Stimulated activated CD4-positive, alpha-beta T cell treated with anti-CD3 and anti-CD28 coated beads, TNF-alpha, amount 100 ng/mL, for 4 hours (primary cell): ENCODE measurements around the gene KMT2E.

Experiments used
- DNase-seq, 3 experiments: peaks; one replicate each; pipeline ENCODE4 v3.0.0-alpha.2; 2020; ENCODE audit warnings: low read depth in 3 of 3

KMT2E gene

DNA sequence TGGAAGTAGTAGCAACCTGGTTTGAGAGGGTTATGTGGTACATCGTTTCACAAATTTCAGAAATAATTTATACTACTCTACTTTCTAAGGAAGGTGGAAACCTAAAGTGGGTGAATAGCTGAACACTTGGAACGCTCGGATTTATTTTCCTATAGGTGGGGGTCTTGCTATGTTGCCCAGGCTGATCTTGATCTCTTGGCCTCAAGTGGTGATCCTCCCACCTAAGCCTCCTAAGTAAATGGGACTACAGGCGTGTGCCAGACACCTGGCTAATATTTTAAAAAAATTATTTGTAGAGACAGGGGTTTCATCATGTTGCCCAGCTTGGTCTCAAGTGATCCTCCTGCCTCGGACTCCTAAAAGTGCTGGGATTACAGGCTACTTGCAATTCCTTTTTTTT lies 6.7 kb upstream of the KMT2E start:
- DNase-seq, result no peak

DNA sequence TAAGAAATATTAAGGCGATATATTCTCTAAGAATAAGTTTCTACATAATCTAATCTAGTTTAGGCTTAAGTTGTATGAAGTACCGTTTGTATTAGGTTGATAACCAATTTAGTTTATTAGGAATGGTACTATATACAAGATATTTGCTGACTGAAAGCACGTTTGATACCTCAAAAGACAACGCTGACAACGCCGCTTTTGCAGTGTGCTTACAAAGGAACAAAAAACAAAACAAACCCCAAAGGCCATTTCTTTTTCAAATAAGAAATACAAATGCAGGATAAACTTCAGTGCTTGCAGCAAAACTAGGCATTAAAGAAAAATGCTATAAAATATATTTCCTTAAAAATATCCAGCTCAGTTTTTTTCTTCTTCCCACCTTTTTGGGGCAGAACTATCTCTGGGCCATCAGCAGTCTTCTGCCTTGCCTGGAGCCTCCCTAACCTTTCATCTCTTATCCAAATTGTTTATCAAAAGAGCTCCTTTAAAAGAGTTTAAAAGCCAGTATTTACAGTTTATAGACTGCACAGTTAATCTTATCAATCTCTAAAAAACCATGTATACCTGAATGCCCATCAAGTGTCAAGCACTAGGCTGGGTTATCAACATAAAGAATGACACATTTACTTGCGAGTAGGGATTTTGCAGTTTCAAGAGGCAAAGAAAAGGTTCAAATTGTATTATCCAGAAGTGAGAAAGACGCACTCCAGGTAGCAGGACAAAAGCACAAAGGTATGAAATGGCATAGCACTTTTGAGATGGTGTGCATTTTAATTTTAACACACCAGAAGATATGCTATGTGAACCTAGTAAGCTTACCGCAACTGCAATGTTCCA lies 4.1 kb upstream of the KMT2E start:
- no peak for DNase-seq

DNA sequence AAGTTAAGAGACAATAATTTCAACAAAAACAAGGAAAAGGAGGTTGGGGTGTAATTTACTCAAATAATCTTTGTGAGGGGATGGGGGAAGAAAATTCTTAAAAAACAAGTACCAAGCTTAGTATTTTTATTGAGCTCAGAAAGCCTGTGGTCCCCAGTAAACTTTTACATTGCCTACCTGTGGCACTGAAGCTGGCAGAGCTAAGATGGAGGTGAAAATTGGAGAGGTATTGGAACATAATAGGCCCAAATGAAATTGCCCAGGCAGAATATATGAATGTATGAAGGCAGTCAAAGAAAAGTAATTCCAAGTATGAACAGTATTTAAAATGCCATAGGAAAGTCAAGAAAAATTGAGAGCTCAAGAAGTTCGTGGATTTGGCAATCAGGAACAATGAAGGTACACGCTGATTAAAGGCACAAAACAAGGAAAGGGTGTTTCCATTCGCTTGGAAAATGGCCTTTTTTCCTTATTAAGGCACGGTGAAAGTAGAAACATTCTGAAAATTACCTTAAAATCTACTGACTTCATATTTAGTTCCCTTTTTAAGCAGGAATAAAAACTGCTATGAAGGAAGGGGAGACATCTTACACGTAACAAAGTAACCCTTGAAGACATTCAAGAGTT lies 3.4 kb upstream of the KMT2E start:
- DNase-seq, result no peak

DNA sequence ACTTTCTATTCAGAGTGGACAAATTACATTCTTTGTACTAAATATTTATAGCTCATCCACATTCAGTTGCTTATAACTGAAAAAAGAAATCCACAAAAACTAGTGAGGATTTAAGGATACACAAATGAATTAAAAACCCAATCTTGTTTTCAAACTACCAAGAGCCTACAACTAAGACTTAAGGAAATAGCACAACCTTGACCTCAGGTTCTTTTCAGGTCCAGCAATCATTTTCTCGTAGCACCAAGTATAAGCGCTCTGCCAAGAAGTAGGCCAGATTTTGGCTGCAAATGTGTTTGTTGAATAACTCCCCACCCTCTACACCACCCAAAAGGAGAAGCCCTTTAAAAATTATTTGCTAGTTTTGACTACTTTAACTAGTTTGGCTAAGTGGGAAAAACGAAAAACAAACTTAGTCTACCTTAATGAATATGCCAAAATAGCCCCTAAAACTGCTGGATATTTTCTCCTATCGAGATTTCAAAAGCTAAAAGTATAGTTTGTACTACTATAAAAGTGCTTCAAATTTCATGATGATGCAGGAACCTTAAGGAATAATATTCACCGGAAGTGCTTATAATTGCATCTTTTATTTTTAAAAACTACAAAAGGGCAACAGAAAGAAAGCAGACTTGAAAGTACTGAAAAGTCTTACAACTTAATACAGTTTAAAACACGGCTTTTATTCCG lies 2.7 kb upstream of the KMT2E start:
- DNase-seq, result no peak

DNA sequence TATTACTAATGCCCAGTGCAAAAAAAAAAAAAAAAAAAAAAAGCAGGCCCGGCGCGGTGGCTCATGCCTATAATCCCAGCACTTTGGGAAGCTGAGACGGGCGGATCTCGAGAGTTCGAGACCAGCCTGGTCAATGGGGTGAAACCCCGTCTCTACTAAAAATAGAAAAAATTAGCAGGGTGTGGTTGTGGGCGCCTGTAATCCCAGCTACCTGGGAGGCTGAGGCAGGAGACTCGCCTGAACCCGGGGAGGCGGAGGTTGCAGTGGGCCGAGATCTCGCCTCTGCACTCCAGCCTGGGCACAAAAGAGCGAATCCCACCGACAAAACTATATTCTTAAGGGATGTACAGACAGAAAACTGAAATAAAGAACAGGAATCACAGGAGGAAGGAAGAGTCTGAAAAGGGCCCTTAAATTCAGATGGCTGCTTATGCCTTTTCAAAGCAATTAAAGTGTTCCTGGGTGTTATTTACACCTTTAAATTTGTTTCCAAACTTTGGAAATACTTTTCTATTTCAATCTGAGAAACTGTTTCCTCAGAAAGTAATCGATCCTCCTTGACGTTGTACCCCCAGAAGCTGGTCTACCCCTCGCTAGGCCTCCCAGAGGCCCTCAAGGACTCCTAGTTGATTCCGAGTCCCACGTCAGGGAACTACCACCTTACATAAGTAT lies 2.0 kb upstream of the KMT2E start:
- DNase-seq, result peak in 1 of 3 experiments; percentile 16

DNA sequence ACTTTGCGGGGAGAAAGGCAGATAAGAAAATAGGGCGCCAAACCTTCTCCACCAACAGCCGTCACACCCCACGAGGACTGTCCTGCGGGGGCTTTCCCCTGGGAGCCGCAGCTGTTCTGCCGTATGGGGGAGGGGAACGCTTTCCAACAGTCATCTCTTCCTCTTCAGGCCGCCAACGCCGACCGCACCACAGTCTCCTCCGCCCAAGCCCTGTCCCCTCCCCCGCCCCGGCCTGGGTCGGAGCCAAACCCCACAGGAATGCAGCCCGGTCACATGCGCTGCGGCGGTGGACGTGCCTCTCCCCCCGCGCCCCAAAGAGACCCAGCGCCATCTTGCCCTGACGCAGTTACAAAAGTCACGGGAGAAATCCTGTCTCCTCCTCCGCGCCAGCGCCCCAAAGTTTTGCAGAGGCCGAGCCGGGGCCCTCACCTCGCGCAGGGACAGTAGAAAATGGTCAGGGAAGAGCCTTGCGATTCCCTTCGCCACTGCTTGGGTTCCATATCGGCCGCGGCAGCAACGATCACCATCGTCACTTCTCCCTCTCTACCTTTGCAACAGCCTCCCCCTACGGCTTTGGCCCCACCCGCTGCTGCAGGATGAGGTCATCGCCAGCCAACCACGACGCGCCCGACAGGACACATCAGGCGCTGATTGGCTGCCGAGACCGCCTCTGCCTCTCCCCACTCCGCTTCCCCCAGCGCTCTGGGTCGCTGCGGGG lies 1.3 kb upstream of the KMT2E start:
- DNase-seq, result peak; percentile 98 to 100 (median 99)

DNA sequence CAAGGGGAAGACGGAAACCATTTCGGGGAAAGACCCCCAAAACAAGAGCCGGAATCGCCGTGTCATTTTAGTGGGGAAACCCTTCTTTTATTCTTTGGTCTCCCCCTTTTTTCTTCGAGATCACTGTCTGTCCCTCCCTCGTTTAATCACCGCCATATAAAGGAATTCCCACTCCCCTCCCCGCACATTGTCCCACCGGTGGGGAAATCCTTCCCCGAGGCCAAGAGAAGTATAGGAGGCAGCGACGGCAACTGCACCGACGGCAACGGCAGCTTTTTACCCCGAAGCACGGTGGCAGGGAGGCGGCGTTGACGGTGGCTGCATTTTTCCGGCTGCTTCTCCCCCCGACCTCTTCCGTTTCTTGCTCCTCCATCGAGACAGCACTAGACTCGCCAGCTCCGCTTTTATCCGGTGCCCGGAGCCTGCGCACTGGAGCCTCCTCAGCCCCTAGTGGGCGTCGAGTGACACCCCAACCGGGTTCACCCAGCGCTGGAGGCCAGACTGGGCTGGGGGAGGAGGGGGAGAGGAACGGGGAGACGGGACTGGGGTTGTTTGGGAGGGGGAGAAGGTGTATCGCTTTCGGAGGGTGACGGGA lies 687 bp upstream of the KMT2E start:
- peak; percentile 85 to 92 (median 90) for DNase-seq

DNA sequence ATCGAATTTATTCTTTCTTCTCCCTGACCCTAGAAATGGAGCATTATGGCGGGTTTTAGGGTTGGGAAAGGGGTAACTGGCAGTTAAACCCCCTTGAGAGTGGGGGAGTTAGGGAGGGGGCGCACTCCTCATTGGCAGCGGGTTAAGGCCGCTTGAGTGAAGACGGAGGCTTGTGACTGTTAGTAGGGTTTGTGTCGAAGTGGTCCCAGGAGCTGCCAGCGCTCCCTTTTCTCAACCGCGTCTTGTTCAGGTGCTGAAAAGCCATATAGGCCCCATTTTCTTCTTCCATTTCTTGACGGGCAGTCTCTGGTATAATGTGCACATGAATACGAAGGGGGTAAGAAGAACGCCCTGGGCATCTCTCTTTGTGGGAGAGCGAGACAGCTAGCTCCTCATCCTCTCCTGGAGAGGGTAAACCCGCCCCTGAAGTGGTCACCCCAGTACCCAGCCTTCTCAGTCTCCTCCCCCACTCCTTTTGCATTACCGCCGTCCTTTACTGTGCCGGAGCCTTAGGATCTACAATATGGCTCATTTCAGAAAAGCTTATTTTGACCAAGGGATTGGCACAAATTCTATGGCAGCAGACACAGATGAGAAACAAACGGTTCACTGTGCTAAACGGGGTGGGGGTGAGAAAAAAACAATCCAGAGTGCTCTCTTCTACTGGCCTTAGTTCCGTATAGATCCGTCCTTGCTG lies 836 bp downstream of the KMT2E start:
- DNase-seq, result peak; percentile 12 to 23 (median 13)

DNA sequence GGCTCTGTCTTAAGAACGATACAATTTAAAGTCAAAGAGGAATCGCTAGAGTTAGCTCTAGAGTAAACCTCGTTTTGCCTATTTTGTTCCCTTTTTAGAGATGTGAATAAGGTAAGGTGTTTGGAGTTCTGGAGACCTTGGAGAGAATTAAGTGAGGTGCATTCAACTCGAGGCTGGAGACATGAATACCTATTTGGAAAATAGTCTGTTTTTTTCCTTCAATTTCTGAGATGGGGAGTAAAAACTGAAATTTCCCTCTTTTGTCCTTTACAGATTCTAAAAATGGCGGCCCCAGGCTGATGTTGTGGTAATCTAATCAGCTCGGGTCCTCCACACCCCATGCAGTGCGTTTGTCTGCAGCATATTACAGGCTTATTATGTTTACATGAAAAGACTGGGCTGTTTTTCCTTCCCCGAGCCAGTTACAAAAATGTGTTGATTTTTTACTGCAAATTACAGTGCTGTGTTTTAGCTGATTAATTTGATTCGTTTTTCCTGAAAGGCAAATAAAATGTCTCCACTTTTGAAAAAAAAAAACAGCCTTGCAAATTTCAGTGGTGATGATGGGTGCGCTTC lies 1.5 kb downstream of the KMT2E start:
- no peak for DNase-seq

DNA sequence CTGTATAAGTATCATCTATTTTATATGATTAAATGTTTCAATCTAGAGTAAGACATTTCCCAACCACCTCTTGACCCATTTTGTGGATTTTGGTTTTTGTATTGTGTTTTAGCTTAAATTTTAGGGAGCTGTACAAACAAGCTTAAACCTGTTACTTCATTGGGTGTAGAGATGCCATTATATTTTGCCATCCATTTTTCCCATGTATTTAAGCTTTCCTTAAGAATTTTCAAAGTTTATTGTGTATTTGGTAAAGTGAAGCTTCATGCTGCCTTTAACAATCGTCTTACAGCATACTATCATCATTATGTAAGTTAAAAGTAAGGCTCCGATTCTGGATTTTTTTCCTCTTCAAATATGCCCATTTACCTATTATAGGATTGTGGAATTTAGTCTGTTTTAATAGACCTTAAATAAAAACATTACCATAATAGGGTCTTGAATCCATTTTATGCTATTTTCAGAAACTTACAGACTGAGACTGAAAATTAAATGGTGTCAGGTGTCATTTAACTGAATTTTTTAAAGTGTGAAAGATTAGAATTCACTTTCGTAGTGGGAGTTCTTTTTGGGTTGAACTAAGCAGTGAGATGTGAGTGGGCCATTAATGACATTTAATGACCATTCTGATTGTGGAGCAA lies 2.2 kb downstream of the KMT2E start:
- no peak for DNase-seq

DNA sequence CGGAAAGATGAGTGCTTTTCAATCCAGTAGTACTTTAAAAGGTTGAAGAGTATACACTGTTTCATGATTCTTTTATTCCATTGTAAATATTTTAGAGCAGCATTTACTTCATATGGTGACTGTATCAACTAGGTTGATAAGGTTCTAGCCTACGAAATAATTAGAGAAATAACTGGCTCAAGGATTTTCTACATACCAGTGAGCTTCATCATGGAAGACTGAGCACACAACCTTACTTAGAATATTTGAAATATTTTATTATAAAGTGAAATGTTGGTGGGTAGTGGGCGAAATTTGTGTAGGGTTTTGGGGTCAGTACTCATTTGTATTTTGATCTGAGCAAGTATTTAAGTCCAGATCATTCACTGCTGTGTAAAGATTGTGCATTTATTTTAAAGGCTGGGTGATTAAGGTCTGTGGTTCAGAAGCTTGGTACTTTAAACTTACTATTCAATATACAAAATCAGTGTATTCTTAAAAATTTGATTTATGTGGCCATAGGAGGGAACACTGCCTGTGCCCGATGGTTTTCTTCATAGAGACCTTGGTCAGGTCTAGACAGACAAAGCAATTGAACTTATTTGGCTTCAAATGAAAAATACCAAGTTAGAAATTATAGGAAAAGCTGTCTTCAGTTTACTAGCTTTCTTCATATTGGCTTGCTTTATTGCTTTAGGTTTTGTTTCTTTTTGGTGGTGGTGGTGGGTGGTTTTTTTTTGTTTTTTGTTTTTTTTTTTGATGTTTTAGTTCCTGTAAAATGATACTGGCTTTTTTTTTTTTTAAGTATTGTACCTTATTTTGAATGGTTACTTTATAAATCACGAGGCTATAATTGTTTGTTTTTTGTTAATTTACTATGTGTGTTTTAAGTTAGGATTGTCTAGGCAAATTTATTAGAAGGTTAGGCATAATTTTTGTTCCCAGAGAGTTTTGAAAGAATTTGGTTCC lies 3.0 kb downstream of the KMT2E start:
- no peak for DNase-seq

DNA sequence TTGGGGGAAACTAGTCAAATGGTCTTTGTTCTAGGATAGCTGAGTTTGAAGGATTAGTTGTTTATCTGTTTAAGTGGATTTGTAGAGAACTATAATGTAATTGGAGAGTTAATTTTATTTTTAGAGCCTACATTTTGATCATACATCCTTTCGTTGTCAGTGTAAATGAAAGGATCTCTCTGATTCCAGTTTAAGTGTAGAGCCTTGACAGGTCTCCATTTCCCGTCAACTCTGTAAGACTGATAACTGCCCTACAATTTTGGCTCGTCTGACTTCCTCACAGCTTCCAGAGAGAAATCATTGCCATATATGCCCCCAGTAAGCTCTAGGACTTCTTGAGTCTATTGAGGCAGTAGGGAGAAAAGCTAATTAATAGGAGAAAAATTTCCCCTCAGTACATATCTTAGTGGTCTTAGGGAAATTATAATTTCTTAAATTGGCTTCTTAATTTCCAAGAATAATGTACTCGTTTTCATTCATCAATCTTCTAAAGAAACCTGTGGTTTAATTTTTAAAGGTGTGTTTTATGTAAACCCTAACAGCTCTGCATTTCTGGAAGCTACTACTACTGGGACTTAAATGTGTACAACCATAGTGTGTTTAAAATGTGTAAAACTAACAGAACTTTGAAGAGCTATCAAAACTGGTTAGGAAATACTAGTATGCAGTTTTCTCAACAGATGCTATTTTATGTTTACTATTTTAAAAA lies 3.8 kb downstream of the KMT2E start:
- no peak for DNase-seq

DNA sequence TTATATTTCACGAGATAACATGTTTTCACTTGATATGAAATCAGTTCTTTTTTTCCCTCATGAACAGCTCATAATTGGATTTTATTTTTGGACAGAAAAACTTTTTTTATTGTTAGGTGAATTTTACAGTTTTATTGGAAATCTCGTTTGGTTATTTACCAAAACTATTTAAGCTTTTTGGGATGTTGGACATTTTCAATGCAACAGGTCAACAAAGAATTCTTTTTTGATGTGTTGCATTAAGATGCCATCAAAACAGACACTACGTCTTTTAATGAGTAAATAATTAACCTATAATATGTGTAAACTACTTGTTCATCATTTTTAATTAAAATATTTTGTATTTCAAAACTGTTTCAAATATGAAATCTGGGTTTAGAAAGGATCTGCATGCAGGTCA lies 5.3 kb downstream of the KMT2E start:
- DNase-seq, result no peak

DNA sequence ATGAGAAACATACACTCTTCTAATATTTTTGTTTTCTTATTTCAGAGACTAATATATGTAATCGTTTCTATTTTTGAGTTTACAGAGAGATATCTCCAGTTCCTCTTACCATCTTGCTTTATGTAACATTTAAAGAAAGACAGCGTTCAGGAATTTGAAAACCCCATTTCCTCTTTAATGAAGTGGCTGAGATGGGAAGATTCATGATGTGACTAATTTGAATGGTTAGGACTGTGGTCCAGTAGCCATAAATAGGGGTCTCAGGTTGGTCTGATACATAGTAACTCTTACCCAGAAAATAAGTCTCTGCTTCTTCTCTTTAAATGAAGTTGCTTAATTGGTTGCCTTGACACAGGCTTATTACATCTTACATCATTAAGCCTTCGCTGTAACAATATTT lies 6.9 kb downstream of the KMT2E start:
- no peak for DNase-seq

DNA sequence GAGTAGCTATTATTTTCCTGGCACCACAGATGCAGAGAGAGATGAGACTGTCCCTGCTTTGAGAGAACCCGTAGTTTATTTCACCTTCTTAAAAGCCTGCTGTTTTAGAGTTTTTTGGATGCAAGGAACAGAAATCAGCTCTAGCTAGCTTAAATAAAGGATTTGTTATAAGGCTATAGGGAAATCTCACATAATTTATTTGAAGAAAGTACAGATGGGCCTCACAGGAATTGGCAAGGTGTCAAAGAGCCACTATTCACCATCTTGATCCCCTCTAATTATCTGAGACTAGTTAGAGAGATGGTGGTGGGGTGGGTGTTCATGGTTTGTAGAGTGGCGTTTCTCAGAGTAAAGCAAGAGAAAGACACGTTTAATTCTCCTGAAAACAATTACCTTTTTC lies 7.3 kb downstream of the KMT2E start:
- no peak for DNase-seq

DNA sequence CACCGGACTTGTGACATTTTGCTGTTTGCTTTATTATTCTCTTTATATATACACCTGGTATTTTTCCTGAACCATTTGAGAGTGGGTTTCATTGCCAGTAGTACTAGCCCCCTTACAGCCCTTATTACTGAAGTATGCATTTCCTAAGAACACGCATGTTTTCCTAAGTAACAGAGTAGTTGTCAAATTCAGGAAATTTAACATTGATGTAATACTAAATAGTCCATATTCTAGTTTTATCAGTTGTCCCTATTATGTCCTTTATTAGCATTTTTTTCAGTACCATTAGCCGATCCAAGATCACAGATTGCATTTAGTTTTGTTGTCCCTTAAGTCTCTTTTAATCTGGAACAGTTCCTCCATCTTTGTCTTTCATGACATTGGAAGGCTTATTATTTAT lies 8.0 kb downstream of the KMT2E start:
- no peak for DNase-seq

DNA sequence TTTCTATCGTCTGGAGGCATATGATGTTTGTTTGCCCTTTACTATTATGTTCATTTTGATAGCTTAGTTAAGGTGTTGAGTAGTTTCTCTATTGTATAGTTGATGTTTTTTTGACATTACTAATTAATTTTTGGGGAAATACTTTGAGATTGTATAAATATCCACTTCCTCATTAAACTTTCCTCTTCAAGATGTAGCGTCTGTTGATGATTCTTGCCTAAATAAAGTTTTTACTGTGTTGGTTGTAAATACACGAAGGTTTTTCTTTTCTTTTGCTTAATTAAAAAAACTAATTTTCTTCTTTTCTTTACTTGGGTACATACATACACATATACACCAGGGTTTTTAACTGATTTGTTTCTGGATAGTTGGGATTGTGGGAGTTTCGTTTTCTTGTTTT lies 8.5 kb downstream of the KMT2E start:
- no peak for DNase-seq

DNA sequence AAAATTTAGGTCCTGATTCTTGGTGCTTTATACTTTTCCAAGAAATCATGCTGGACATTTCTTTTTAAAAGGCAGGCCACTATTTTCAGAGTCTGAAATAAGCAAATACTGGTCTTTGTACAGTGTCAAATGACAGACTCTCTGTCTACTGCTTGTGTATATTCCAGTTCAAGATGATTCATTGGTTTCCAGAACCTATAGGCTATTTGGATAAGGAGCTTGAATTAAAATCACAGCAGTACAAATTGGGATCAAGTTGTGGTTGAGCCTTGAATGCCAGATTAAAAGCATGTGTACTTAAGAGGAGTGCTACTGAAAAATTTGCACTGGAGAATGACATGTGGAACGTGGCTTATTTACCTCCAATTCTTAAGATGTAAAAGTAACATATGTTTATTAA lies 10.7 kb downstream of the KMT2E start:
- no peak for DNase-seq
